GM12878 (cell line): Measurements from ENCODE around the gene MGRN1. TPM values are rescaled to one million over a fixed set of nuclear protein-coding genes. Genes with fewer than 3 reads are reported as not detected.

ENCODE experiments used
- ATAC-seq: fragments of 200-7000 bp; cut with Tn5 transposase; 3 replicates; pipeline ENCODE4 v1.9.1; 2020; ENCODE audit warnings: mild to moderate bottlenecking, moderate library complexity
- BruUV-seq: library from RNA; stranded (reverse); fragments of 400-500 nt; replicated peaks from 2 replicates; lab custom pipeline; 2021; lab: Mats Ljungman, UMichigan
- CTCF ChIA-PET: fragments of 300-600 bp; sonication (Branson Sonifier 250); formaldehyde crosslinking; extraction: SDS; loops from one replicate; lab custom pipeline; 2021; ENCODE audit warnings: inconsistent platforms; lab: Yijun Ruan, JAX
- POLR2A ChIA-PET: fragments of 350-600 bp; formaldehyde crosslinking; extraction: SDS; loops from one replicate; lab custom pipeline; 2021; ENCODE audit warnings: inconsistent platforms; lab: Charles Lee
- RAD21 ChIA-PET: fragments of 300-600 bp; sonication (Branson Sonifier 250); formaldehyde crosslinking; loops from one replicate; lab custom pipeline; 2023; ENCODE audit warnings: antibody characterized with exemption; ENCODE audit not compliant: unreplicated experiment; lab: Charles Lee
- SMC1A ChIA-PET: fragments of 300-600 bp; sonication (Branson Sonifier 250); formaldehyde crosslinking; loops from one replicate; lab custom pipeline; 2023; ENCODE audit not compliant: unreplicated experiment, uncharacterized antibody; lab: Charles Lee
- DNase-seq: peaks from one replicate; pipeline ENCODE4 v3.0.0-alpha.2; 2011; ENCODE audit warnings: low read depth, low spot score
- FAIRE-seq: peaks from 3 replicates; lab custom pipeline; 2011; peaks lifted over from hg19 to GRCh38; lab: Jason Lieb, UNC
- H2AFZ ChIP-seq: 2 replicates; pipeline ENCODE4 v1.6.0; 2011; ENCODE audit warnings: low read depth, low read length, control low read depth; ENCODE audit not compliant: control insufficient read depth
- H3K27ac ChIP-seq: 2 replicates; pipeline ENCODE4 v1.5.1; 2011; ENCODE audit warnings: control low read depth; ENCODE audit not compliant: control insufficient read depth, insufficient read depth
- H3K27me3 ChIP-seq, 2 experiments: replicated peaks in 1 of 2; 2 replicates each; pipeline versions ENCODE4 v1.6.0 to v1.6.1; 2011; ENCODE audit warnings: low read length in 1 of 2; ENCODE audit not compliant: control insufficient read depth in 2 of 2, insufficient read depth in 2 of 2
- H3K36me3 ChIP-seq, 2 experiments: 2 replicates each; pipeline ENCODE4 v1.5.1; 2011; ENCODE audit warnings: low read length in 1 of 2; ENCODE audit not compliant: control insufficient read depth in 2 of 2, insufficient read depth in 2 of 2
- H3K4me1 ChIP-seq: 2 replicates; pipeline ENCODE4 v1.6.1; 2011; ENCODE audit warnings: mild to moderate bottlenecking, low read length, moderate library complexity, mixed read lengths; ENCODE audit not compliant: control insufficient read depth, insufficient read depth
- H3K4me2 ChIP-seq: 2 replicates; pipeline ENCODE4 v1.6.0; 2011; ENCODE audit warnings: control low read depth; ENCODE audit not compliant: control insufficient read depth, insufficient read depth
- H3K4me3 ChIP-seq: fragments of 200-600 bp; sonication (generic); 2 replicates; pipeline ENCODE4 v1.5.1; 2016
- H3K79me2 ChIP-seq: 2 replicates; pipeline ENCODE4 v1.6.0; 2011; ENCODE audit warnings: low read length; ENCODE audit not compliant: control insufficient read depth, insufficient read depth
- H3K9ac ChIP-seq: 2 replicates; pipeline ENCODE4 v1.8.0; 2011; ENCODE audit warnings: low read length, control low read depth, mixed read lengths; ENCODE audit not compliant: control insufficient read depth, insufficient read depth
- H3K9me3 ChIP-seq: replicated peaks from 3 replicates; pipeline ENCODE4 v1.5.1; 2011; ENCODE audit warnings: mild to moderate bottlenecking, low read length; ENCODE audit not compliant: control insufficient read depth, insufficient read depth
- H4K20me1 ChIP-seq: 2 replicates; pipeline ENCODE4 v1.6.0; 2011; ENCODE audit not compliant: control insufficient read depth, insufficient read depth
- ASH2L ChIP-seq: fragments of 300-600, 200-600 bp; sonication (generic); IDR thresholded peaks from 2 replicates; pipeline ENCODE4 v1.6.1; 2017; ENCODE audit warnings: low read depth, mild to moderate bottlenecking, borderline replicate concordance
- EGR1 ChIP-seq, 2 experiments: IDR thresholded peaks; 1 replicate in 1 of 2; 2 replicates in 1 of 2; pipeline ENCODE4 v1.6.1; 2011 to 2012; ENCODE audit warnings: low read depth in 2 of 2, low read length in 2 of 2, borderline replicate concordance in 1 of 2, mild to moderate bottlenecking in 1 of 2, moderate library complexity in 1 of 2
- ESRRA ChIP-seq: IDR thresholded peaks from 2 replicates; pipeline ENCODE4 v1.6.1; 2012; ENCODE audit warnings: mild to moderate bottlenecking, low read length, improper control_type of control experiment
- HDGF ChIP-seq: fragments of 450-650 bp; IDR thresholded peaks from 2 replicates; pipeline ENCODE4 v1.6.1; 2016; ENCODE audit warnings: antibody characterized with exemption
- IKZF1 ChIP-seq: fragments of 450-650 bp; conservative IDR thresholded peaks from 2 replicates; pipeline ENCODE4 v1.6.1; 2017; ENCODE audit warnings: antibody characterized with exemption, mild to moderate bottlenecking
- MEF2B ChIP-seq: fragments of 450-650 bp; IDR thresholded peaks from 2 replicates; pipeline ENCODE4 v1.6.1; 2018; ENCODE audit warnings: mild to moderate bottlenecking, moderate library complexity; ENCODE audit not compliant: partially characterized antibody, poor library complexity, severe bottlenecking
- MXI1 ChIP-seq: fragments of 150-350 bp; IDR thresholded peaks from 2 replicates; pipeline ENCODE4 v1.6.1; 2011; ENCODE audit warnings: low read depth, mild to moderate bottlenecking, inconsistent platforms, low read length, improper control_type of control experiment
- NR2C1 ChIP-seq: fragments of 450-650 bp; IDR thresholded peaks from 2 replicates; pipeline ENCODE4 v1.6.1; 2017; ENCODE audit warnings: antibody characterized with exemption, mild to moderate bottlenecking, moderate library complexity
- PKNOX1 ChIP-seq: fragments of 450-650 bp; IDR thresholded peaks from 2 replicates; pipeline ENCODE4 v1.6.1; 2016; ENCODE audit warnings: mild to moderate bottlenecking
- PML ChIP-seq: IDR thresholded peaks from 2 replicates; pipeline ENCODE4 v1.6.1; 2012; ENCODE audit warnings: low read length, inconsistent platforms
- RAD51 ChIP-seq: fragments of 450-650 bp; IDR thresholded peaks from 2 replicates; pipeline ENCODE4 v1.6.1; 2016; ENCODE audit warnings: moderate library complexity, mild to moderate bottlenecking, inconsistent platforms
- RBBP5 ChIP-seq: fragments of 200-600 bp; sonication (generic); conservative IDR thresholded peaks from 2 replicates; pipeline ENCODE4 v1.6.1; 2016
- RCOR1 ChIP-seq: conservative IDR thresholded peaks from 2 replicates; pipeline ENCODE4 v1.6.1; 2012; ENCODE audit warnings: low read depth, low read length, improper control_type of control experiment
- SMAD1 ChIP-seq: fragments of 450-650 bp; IDR thresholded peaks from 2 replicates; pipeline ENCODE4 v1.6.1; 2018; ENCODE audit warnings: mild to moderate bottlenecking, low read depth; ENCODE audit not compliant: partially characterized antibody
- TCF7 ChIP-seq: IDR thresholded peaks from 2 replicates; pipeline ENCODE4 v1.6.1; 2014; ENCODE audit warnings: antibody characterized with exemption, borderline replicate concordance
- ZNF384 ChIP-seq: IDR thresholded peaks from 2 replicates; pipeline ENCODE4 v1.6.1; 2012; ENCODE audit warnings: low read depth, mild to moderate bottlenecking, low read length, improper control_type of control experiment, borderline replicate concordance
- WGBS: methylation state at CpG from one replicate; pipeline ENCODE4 v1.1.6; 2016; ENCODE audit warnings: low lambda C conversion rate; ENCODE audit not compliant: insufficient replicate concordance, insufficient coverage; ENCODE audit errors: missing lambda C conversion rate; 5-methylcytosine and 5-hydroxymethylcytosine counted together
- in situ Hi-C: fragments of 300-500 bp; cut with MboI; formaldehyde crosslinking; loops from 9 replicates; pipeline ENCODE4 v1.14.3; 2018; ENCODE audit warnings: mixed read lengths
- intact Hi-C: fragments of 100-400 bp; cut with micrococcal nuclease; formaldehyde crosslinking; loops from one replicate; pipeline ENCODE4 v1.14.2; 2022; ENCODE audit not compliant: unreplicated experiment
- polyA plus RNA-seq, 11 experiments: library from polyadenylated mRNA; depleted of rRNA in 4 of 11; unstranded in 6 of 11; stranded (reverse) in 5 of 11; fragments of >200 nt; fragmentation: Nextera tagmentation in 4 of 11; fragmentation: Illumina TruSeq in 1 of 11; extraction: Ambion mirVana in 4 of 11; extraction: Trizol in 1 of 11; gene quantifications; 1 replicate in 1 of 11; 2 replicates in 10 of 11; pipeline versions ENCODE4 v1.2.1 to v1.2.3, GENCODE V29; 2011 to 2016; ENCODE audit warnings: inconsistent platforms in 2 of 11, missing spikeins in 2 of 11, low read depth in 1 of 11
- total RNA-seq, 4 experiments: library from RNA; depleted of rRNA in 3 of 4; stranded (reverse); fragments of >200 nt in 3 of 4; fragmentation: Illumina TruSeq in 1 of 4; extraction: Trizol in 1 of 4; gene quantifications; 2 replicates each; pipeline versions ENCODE4 v1.2.1 to v1.2.3, GENCODE V29; 2013 to 2021
- TF ChIP-seq, protein P1 (sequence below): IDR thresholded peaks from 2 replicates; pipeline ENCODE4 v1.6.1; 2011; ENCODE audit warnings: mild to moderate bottlenecking, low read depth, low read length, moderate library complexity; ENCODE audit not compliant: insufficient replicate concordance
- TF ChIP-seq, protein P2 (sequence below): IDR thresholded peaks from 2 replicates; pipeline ENCODE4 v1.6.1; 2012; ENCODE audit warnings: mild to moderate bottlenecking, low read depth, low read length

The MGRN1 gene
- total and polyA plus RNA-seq, 10 of the 15 experiments (the other 5 are each of a cell fraction or from before 2014, with no cell fraction given), result 0.35 to 86.7 (median 14.6) TPM

DNA sequence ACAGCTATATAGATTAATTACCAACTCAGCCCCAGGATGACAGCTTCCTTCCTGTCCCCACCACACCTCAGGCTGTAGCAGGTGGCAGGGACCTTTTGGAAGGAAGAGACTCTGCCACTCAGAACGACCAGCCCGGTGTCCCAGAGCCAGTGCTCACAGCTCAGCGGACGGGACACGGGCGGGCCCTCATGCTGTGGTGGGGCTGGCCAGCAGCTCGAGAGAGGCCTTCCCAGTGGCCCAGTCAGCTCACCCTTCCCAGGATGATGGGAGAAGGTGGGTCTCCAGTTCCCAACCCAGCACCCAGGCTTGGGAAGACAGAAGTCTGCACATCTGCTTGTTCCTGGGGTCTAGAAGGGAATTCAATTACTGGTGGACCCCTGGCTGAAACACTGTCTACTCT lies 79.3 kb downstream of the MGRN1 start:
- FAIRE-seq (no peak), ATAC-seq (no peak), DNase-seq (no peak)
- Histone ChIP-seq H3K36me3 (peaks cover 8 to 23% of the 10 kb centered on the region in 2 experiments; a peak in 3 of 4 replicates), H3K4me1 (no peaks in the 10 kb centered on the region), H3K4me2 (no peak overlapping the region), H4K20me1 (no peaks in the 10 kb centered on the region), H3K9ac (no peak overlapping the region), H3K79me2 (no peaks in the 10 kb centered on the region), H2AFZ (no peak overlapping the region), H3K9me3 (no peaks in the 10 kb centered on the region), H3K27ac (no peak overlapping the region), H3K27me3 (no peaks in the 10 kb centered on the region), H3K4me3 (no peak overlapping the region)
- RAD21 ChIA-PET, result no interaction called here
- SMC1A ChIA-PET, result interaction anchor here (0.8 kb wide), 1 partner anchor 269 kb away, joined by 3 read pairs; no protein-coding TSS in a partner anchor
- no TSS peak for BruUV-seq
- intact Hi-C loops, result no loop called here
- WGBS, result 69% methylated on average over 7 of the region's 7 CpGs
- in situ Hi-C loops, result no loop called here
- POLR2A ChIA-PET, result interaction anchor here (1.0 kb wide), 1 partner anchor 10 kb away, joined by 4 read pairs; the partner anchor contains the start of gene NUDT16L1
- CTCF ChIA-PET, result no interaction called here
- TF ChIP-seq RCOR1, result no peak
- TF ChIP-seq TCF7, result no peak
- TF ChIP-seq RAD51, result no peak
- no peak for TF ChIP-seq IKZF1
- TF ChIP-seq MEF2B, result no peak
- no peak for TF ChIP-seq PML
- no peak for TF ChIP-seq NR2C1
- TF ChIP-seq MXI1, result no peak
- TF ChIP-seq ASH2L, result no peak
- no peak for TF ChIP-seq EGR1 (IDR thresholded peaks at IDR 0.05; ENCODE audit: borderline replicate concordance in 1 of 2, low read depth in 2 of 2, low read length in 2 of 2)
- TF ChIP-seq RBBP5, result no peak
- TF ChIP-seq, protein P1, sequence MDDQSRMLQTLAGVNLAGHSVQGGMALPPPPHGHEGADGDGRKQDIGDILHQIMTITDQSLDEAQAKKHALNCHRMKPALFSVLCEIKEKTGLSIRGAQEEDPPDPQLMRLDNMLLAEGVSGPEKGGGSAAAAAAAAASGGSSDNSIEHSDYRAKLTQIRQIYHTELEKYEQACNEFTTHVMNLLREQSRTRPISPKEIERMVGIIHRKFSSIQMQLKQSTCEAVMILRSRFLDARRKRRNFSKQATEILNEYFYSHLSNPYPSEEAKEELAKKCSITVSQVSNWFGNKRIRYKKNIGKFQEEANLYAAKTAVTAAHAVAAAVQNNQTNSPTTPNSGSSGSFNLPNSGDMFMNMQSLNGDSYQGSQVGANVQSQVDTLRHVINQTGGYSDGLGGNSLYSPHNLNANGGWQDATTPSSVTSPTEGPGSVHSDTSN, result no peak
- TF ChIP-seq ZNF384, result no peak
- no peak for TF ChIP-seq PKNOX1
- TF ChIP-seq, protein P2, sequence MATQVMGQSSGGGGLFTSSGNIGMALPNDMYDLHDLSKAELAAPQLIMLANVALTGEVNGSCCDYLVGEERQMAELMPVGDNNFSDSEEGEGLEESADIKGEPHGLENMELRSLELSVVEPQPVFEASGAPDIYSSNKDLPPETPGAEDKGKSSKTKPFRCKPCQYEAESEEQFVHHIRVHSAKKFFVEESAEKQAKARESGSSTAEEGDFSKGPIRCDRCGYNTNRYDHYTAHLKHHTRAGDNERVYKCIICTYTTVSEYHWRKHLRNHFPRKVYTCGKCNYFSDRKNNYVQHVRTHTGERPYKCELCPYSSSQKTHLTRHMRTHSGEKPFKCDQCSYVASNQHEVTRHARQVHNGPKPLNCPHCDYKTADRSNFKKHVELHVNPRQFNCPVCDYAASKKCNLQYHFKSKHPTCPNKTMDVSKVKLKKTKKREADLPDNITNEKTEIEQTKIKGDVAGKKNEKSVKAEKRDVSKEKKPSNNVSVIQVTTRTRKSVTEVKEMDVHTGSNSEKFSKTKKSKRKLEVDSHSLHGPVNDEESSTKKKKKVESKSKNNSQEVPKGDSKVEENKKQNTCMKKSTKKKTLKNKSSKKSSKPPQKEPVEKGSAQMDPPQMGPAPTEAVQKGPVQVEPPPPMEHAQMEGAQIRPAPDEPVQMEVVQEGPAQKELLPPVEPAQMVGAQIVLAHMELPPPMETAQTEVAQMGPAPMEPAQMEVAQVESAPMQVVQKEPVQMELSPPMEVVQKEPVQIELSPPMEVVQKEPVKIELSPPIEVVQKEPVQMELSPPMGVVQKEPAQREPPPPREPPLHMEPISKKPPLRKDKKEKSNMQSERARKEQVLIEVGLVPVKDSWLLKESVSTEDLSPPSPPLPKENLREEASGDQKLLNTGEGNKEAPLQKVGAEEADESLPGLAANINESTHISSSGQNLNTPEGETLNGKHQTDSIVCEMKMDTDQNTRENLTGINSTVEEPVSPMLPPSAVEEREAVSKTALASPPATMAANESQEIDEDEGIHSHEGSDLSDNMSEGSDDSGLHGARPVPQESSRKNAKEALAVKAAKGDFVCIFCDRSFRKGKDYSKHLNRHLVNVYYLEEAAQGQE, result no peak
- no peak for TF ChIP-seq SMAD1
- no peak for TF ChIP-seq ESRRA
- no peak for TF ChIP-seq HDGF
